ENCODE data around the gene ASXL3.

Gene ASXL3

DNA sequence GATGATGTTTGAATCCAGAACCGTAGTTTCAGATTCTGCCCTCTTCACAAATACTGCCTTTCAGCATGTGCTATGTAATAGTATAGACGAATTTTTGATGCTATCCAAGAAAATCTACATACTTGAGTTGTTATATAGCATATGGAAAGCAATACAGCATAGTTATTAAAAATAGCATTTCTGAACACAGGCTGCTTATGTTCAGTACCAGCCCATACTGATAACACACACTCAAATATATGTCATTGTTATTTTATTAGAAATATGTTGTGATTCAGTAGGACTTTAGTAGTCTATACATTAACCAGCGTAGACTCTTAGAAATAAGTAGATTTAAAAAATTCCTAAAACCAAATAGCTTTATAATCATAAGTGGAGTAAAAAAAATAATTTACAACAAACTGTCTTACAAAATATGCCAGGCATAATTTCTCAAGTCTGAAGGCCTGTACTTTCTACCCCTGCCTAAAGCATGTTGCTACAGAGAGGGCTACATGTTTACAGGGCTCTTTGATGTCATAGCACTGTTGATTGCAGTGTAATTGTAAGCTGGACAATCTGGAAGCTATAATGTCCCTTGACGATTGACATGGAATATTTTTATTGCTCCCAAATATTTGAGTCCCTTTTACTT is 86.3 kb downstream of the ASXL3 start:
- no peak for DNase-seq

DNA sequence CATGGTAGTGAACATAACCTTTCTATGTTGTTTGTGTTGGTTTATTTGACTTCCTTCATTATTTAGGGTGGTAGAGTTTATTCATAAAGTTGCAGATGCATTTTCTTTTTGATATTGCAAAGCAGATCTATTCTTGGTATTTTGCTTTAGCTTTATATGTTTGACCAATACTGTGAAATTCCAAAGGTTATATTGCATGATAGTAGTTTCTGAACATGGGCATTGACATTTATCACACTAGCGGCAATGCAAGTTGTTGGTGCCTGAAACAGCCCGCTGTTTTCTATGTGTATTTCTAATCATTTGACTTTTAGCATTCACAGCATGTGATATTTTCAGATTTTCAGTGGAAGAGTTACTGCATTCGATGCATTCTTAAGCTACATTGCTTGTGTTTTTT is 87.2 kb downstream of the ASXL3 start:
- DNase-seq, result no peak

DNA sequence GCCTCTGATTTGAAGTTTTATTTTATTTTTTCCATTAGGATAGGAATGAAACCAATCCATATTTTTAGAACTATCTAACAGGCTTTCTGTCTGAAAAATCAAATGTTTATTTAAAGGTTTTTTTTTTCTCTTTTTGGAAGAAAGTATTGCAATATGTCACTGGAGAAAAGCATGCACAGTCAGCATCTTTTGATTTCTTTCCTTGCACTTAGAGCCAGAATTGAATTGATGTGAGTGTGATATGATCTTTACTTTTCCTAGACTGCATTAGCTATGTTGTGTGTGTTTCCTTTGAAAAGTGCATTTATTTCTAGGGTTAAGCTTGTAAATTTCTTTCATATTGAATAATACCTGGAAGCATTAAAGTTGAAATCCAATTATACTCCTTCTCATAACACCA is 87.6 kb downstream of the ASXL3 start:
- no peak for DNase-seq

DNA sequence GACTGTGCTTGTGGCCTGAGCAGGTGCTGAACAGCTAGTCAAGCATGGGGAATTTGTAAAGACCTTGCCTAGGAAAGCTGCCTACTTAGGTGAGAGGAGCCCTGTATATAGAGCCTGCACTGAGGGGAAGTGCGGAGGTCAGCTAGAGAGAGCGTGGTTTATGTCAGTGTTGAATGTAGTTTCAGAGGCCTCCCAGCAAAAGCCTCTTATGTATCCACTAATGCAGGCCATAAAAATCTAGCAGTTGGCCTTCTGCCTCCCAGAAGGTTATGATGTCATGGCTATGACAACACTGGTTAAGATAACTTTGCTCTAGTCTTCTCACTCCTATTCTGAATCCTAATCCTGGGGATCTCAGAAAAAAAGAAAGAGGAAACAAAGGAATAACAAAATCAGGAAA is 88.9 kb downstream of the ASXL3 start:
- no peak for DNase-seq

DNA sequence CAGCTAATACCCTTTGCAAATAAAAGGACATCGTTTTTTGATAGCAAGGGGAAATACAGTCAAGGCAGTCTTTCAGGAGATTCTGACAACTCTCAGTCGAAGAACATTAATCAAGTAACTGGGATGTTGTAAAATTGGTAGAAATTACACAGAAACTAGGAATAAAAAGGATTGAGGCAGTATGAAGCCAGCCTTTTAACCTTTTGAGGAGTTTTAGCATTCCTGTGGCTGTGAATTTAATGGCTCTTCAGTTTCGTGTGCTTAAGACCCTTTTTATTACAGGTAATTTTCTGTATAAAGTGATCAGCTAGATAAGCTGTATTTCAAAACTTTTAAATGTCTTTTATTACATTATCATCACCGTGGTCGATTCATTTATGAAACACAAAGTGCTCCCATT is 91.6 kb downstream of the ASXL3 start:
- DNase-seq, result no peak

DNA sequence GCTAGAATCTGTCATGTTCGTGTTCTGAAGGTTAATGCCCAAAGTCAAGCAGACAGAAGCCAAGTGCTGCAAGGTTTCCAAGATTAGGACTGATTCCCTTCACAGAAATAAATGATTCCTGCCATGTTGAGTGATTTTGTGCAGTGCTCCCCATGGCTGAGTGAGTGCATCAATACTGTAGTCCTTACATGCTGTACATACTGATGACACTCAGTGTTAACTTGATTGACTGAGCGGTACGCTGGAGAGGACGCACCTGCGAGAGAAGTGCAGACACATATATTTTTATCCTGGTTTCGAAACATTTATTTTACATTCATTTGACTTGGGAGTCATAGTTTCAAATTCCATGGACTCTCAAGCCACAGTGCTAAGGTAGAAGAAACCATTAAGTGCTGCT is 92.0 kb downstream of the ASXL3 start:
- no peak for DNase-seq

DNA sequence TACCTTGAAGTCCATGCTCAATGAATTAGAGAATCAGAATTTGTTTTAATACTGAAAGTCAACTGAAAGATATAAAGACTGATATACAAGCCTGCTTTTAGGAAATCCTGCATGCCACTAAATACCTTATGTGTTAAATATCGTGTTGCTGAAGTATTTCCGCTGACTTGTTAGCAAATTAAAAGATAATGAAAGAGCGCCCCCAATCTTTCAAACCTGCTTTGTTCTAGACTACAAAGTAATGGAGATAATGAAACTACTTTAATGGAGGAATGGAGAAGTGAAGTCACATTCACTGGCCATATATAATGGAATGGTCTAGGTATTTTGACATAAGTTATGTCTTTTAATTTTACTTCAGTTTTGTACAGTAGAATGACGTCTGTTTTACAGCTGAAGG is 95.7 kb downstream of the ASXL3 start:
- no peak for DNase-seq

DNA sequence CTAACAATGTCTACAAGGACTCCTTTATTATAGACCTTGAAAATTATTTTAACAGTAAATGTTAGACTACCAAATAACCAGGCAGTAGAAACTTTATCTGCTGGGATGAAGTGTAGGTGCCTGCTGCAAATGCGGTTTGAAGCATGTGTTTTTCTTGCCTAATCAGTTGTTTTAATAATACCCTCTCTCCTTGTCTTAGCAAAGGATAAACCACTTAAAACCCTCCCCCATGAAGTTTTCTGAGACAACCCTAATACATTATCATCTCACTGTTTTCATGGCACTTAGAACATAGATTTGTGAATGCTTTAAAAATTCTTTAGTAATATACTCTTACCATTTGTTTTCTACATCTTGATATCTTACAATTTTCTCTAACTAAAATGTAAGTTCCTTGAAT is 98.6 kb downstream of the ASXL3 start:
- DNase-seq, result no peak

DNA sequence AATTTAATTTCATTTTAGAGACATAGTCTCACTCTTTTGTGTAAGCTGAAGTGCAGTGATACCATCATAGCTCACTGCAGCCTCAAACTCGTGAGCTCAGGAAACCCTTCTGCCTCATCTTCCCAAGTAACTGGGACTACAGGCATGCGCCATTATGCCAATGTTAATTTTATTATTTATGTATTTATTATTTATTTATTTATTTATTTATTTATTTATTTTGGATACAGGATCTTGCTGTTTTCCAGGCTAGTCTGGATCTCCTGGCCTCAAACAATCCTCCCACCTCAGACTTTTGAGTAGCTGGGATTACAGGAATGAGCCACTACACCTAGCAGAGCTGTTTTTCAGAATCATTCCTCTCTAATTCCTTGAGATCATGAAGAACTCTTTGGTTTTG is 99.9 kb downstream of the ASXL3 start:
- no peak for DNase-seq

DNA sequence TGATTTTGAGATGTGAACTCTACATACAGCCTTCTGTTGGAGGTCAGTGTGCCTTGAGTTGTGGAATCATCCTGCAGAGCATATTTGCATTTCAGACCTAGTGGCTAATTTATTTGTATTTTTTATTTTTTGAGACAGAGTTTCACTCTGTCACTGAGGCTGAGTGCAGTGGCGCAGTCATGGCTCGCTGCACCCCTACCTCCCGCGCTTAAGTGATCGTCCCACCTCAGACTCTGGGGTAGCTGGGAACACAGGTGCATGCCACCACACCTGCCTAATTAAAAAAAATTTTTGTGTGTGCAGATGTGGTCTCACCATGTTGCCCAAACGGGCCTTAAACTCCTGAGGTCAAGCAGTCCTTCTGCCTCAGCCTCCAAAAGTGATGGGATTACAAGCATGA is 104.4 kb downstream of the ASXL3 start:
- no peak for DNase-seq

DNA sequence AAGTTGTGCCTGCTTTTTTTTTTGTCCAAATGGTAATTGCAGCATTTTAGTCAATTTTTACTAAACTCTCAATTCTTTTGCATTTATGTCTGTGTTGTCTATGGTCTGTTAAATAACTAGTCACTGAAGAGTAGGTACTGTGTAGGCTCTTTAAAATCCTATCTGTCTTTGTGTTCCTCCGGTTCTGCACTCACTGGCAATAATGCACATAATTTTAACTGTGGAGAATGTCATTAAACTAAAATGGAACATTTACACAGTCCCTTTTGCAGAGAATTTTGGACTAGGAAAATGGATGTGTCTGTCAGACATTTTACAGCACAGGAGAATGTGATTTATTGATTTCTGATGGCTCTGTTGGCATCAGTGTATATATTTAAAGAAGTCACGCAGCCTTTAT is 116.6 kb downstream of the ASXL3 start:
- no peak for DNase-seq

DNA sequence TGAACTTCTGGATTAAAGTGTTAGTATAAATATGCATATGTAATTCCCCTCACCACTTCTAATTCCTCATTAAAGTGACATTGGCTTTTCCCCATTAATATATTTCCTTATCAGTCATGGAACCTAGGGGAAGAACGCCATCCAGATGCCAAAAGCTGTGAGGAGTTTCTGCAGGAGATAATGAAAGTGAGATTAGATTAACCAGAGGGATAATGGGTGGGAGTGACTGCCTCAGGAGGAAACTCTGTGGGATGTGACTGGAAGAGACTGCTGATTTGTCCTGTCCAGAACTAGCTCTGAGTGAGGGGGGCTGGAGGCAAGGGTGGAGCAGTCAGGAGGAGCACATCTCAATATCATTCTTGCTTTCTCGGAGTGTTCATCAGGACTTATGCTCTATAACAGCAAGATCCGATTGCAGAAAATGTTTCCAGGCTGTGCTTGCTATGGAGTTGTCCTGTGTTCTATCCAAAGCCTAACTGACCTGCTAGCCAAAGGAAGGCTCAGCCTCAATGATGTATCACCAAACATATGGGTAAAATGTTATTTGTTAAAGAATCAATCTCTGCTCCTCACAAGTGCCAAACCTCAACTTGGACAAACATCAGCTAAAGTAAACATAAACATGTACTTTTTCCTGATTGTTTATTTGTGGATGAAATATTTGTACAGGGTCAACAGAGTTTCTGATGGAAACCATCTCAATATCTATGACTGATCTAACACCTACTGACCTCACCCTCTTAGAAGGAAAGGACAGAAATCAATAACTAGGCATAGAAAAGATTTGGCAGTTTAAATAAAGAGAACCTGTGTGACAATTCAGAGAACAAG is 118.5 kb downstream of the ASXL3 start:
- no peak for DNase-seq

DNA sequence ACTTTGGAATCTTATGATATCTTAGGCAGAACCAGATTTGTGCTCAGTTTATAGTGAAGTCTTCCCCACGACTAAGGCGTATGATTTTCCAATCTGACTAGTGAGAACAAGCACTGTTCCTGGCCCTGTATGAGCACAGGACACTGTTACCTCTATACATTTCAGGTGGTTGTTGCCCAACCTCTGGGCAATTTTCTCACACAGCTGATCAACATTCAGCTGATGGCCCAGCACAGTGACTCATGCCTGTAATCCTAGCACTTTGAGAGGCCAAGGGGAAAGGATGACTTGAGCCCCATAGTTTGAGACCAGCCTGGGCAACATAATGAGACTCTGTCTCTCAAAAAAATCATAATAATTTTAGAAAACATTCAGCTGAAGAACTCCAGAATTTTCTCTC is 119.5 kb downstream of the ASXL3 start:
- DNase-seq, result no peak

DNA sequence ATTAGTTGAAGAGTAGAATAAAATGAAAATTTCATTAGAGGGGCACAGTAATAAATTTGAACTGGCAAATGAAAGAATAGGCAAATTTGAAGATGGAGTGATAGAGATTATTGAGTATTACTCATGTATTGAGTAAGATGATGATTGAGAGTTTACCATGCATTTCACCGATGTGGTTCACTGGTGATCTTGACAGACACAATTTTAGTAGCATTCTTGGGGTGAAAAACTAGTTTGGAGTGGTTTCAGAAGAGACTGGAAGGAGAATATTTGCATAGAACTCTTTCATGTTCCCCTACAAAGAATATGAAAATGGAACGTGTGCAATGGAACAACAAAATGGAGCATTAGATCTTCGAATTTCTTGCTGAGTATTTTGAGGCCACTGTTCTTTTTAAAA is 121.4 kb downstream of the ASXL3 start:
- no peak for DNase-seq

DNA sequence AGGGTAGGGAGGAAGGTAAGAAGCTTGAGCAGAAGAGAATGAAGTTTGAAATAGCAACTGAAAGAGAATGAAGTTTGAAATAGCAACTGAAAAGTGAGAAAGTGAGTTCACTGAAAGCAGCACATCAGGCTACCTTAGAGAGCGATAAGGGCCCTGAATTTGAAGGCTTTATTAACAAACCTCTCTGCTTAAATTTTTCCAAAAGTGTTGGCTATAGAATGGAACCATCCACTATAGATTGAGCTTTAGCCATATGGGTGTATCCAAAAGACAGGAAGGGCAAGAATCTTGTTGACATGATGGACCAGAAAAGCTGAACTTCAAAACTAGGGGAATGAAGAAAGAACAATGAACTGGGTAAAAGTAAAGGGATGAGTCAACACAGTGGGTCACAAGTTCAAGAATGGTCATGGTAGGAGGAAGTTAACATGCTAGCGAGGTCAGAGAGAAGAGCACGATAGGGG is 122.5 kb downstream of the ASXL3 start:
- no peak for DNase-seq

DNA sequence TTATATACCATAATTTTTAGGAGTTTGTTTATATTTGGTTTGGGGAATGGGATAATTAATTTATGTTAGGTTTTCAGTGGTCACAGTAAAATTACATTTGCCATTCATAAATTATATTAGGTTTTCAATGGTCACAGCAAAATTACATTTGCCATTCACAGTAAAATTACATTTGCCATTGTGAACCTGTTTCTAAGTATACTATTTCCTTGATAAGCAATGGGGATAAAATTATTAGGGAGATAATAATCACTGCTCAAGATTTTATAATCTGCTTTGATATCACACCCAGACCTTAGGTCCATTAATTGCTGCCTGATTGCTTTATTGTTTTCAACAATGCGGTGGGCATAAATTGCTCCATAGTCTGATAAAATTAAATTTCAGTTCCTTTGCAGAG is 124.6 kb downstream of the ASXL3 start:
- no peak for DNase-seq

DNA sequence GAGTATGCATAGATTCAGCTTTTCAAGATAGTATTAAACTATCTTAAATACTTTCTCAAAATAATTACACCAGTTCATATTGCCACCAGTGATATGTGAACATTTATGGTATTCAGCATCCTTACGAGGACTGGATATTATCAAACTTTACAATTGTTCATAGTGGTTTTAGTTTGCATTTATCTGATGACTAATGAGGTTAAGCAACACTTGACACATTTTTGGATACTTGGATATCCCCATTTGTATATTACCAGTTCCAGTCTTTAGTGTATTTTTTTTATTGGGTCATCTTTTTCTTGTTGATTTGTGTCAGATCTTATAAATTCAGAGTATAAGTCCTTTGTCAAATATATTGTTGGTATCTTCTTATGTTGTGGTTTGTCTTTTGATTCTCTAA is 128.4 kb downstream of the ASXL3 start:
- DNase-seq, result no peak

DNA sequence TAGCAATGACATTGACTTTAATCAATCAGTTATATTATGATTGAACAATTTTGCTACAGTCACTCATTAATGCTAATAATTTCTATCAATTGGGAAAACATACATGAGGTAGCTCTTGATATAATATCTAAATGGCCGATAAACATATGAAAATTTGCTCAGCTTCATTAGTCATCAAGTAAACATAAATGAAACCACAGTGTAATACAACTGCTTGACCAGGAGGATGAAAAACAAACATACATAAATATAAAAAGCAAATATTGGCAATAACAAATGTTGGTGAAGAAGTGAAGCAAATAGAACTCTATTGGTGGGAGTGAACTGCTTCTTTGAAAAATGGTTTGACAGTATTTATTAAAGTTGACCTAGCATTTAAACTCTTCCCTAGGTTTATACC is 130.9 kb downstream of the ASXL3 start:
- DNase-seq, result no peak

DNA sequence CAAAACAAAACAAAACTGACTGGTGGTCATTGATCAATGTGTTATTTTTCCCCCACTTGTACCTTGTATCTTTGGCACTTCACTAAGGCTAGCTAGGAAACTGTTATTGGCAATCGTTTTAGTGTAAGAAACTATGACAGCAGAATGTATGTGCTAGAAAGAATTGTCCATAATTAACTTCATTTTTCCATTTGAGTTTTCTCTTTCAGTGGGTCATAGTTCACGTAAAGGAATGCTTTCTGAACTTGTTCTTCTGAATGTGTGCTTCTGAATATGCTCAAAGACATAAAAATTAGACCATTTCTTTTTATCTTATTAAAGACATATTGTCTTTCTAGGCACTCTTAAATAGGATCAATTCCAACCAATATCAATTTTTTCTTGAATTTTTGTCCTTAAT is 132.2 kb downstream of the ASXL3 start:
- DNase-seq, result no peak

DNA sequence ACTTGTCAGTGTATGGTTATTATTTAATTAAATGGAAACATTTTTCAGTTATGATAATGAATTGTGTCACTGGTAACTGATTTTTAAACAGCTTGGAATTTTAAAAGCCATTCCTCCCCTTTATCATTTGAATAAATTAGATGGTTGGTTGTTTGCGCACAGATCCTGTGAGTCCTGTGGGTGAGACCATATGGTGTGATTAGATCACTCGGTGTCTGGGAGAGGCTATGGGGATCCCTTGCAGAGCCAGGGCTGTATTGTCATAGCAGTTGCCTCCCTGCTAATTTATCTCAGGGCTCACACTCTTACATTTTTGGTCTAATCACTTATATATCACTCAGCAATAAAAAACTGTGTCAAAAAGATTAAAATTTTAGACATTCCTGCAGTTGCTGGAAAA is 133.5 kb downstream of the ASXL3 start:
- DNase-seq, result no peak

DNA sequence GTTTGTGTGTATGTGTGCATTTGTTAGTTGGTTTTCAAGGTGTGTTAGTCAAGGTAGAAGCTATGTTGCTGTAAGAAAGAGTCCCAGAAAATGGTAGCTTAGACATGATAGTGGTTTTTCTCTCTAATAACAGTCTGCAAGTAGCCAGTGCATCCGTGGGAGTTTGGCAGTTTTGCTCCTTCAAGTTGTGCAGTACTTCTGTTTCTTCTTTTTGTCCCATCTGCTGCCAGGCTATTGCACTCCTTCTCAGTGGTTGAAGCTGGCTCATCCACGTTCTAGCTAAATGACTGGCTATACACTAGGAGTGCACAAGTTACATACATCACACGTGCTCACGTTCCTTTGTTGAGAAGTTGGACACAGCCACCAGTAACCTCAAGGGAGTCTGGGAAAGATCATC is 134.7 kb downstream of the ASXL3 start:
- DNase-seq, result no peak

DNA sequence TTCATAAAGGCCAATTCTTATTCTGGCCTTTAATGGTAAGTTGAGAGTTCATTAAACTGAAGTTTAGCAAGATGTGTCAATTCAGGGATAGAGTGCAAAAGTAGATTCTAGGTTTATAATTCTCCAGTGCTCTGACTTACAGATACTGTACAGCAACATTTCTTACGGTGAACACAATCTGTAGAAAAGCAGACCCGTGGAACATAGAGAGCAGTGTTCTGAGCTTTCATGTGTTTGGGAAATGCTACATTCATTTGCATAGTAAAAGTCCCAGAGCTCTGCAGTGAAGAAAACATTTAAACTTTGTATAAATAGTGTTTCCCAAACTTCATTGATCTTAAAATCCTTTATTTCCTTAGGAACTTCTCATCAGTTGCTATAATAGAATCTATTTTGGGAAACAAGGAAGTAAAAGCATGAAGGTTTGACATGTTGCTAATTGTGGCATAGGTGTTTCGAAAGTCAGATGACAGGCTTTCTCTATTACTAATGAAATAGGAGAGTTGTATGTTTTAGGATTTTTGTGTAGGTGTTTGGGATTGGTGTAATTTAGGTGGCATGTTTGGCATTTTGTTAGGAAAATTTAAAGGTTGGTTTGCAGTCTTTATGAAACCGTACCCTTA is 138.2 kb downstream of the ASXL3 start:
- DNase-seq, result no peak

DNA sequence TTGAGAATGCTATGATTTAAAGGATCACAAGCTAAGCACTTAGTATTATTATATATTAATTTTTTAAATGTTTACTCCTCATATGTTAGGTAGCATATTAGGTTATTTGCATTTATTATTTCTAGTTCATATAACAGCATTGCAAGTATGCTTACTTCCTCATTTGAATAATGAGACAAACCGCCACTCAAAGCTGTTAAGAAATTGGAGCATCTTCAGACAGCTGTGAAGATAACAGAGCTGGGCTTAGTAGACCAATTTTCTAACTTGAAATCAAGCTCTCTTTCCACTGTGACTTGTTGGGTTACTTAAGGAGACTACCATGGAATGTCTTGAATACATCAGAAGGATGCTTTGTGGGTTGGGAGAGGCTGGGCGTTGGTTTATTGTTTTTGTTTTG is 139.3 kb downstream of the ASXL3 start:
- DNase-seq, result no peak

DNA sequence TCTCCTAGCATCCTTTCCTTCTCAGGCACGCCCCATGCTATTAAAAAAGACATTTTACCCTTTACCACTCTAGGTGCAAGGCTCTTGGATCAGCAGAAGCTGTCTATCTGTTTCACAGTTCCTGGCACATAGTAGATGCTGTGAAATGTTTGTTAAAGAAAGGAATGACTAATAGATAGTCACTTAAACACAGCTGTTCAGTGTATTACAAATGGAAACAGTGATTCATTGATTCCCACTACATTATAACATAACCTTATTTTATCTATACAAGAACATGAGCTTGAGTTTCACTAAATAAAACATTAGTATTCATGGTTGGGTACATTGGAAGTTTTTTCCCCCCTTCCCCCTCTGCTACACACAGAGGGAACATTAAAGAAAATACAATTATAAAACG is 142.1 kb downstream of the ASXL3 start:
- no peak for DNase-seq
